Endothelial cell of umbilical vein (primary cell): ENCODE data around the gene SLC16A6. TPM values are rescaled to one million over a fixed set of nuclear protein-coding genes. Genes with fewer than 3 reads are reported as not detected.
"Not testable (repeated sequence)": the region's sequence is repeated elsewhere in the genome, so short reads cannot be mapped to it uniquely, and the experiment has no call there.

Experiments used
- BruUV-seq: library from RNA; stranded (reverse); fragments of 400-500 nt; replicated peaks from 2 replicates; lab custom pipeline; 2021; lab: Mats Ljungman, UMichigan
- CTCF ChIA-PET: fragments of 300-600, 350-600 bp; sonication (Branson Sonifier 250); formaldehyde crosslinking; loops from one replicate; lab custom pipeline; 2021; ENCODE audit warnings: antibody characterized with exemption, inconsistent platforms; lab: Charles Lee
- POLR2A ChIA-PET: fragments of 300-600, 350-600 bp; sonication (Branson Sonifier 250); formaldehyde crosslinking; loops from one replicate; lab custom pipeline; 2021; ENCODE audit warnings: antibody characterized with exemption, inconsistent platforms; lab: Charles Lee
- DNase-seq: peaks from one replicate; pipeline ENCODE4 v3.0.0-alpha.2; 2011; ENCODE audit warnings: low read depth, low spot score
- FAIRE-seq: peaks from 2 replicates; lab custom pipeline; 2011; peaks lifted over from hg19 to GRCh38; lab: Jason Lieb, UNC
- H2AFZ ChIP-seq: 2 replicates; pipeline ENCODE4 v1.6.0; 2012; ENCODE audit warnings: low read depth, low read length, control low read depth, inconsistent platforms
- H3K27ac ChIP-seq: 2 replicates; pipeline ENCODE4 v1.5.1; 2011; ENCODE audit warnings: low read depth, mild to moderate bottlenecking, control low read depth, low read length, moderate library complexity; ENCODE audit not compliant: insufficient read depth
- H3K27me3 ChIP-seq, 2 experiments: 2 replicates each; pipeline versions ENCODE4 v1.6.0 to v1.6.1; 2011; ENCODE audit warnings: low read length in 2 of 2, mixed read lengths in 1 of 2; ENCODE audit not compliant: control insufficient read depth in 2 of 2, insufficient read depth in 2 of 2
- H3K36me3 ChIP-seq, 2 experiments: 2 replicates in 1 of 2; 3 replicates in 1 of 2; pipeline ENCODE4 v1.5.1; 2011; ENCODE audit warnings: low read length in 2 of 2, mild to moderate bottlenecking in 1 of 2, moderate library complexity in 1 of 2; ENCODE audit not compliant: control insufficient read depth in 2 of 2, insufficient read depth in 2 of 2; ENCODE audit errors: extremely low read depth in 1 of 2
- H3K4me1 ChIP-seq: 3 replicates; pipeline ENCODE4 v1.5.1; 2011; ENCODE audit warnings: mild to moderate bottlenecking, low read length; ENCODE audit not compliant: control insufficient read depth, insufficient read depth; ENCODE audit errors: extremely low read depth
- H3K4me2 ChIP-seq: 2 replicates; pipeline ENCODE4 v1.6.1; 2011; ENCODE audit warnings: low read length, control low read depth, mixed read lengths; ENCODE audit not compliant: insufficient read depth
- H3K4me3 ChIP-seq, 3 experiments: fragments of 200-600 bp in 1 of 3; sonication (generic), shearing (Covaris generic) in 1 of 3; replicated peaks in 1 of 3; 2 replicates each; pipeline ENCODE4 v1.5.1; 2011 to 2016; ENCODE audit warnings: control low read depth in 3 of 3, low read length in 3 of 3, mild to moderate bottlenecking in 2 of 3, inconsistent platforms in 1 of 3, low read depth in 1 of 3, moderate library complexity in 1 of 3; ENCODE audit not compliant: insufficient read depth in 1 of 3
- H3K79me2 ChIP-seq: 2 replicates; pipeline ENCODE4 v1.6.0; 2012; ENCODE audit warnings: low read length, inconsistent platforms; ENCODE audit not compliant: control insufficient read depth, insufficient read depth
- H3K9ac ChIP-seq: replicated peaks from 2 replicates; pipeline ENCODE3; 2011; ENCODE audit warnings: low read length, control low read depth; ENCODE audit not compliant: insufficient read depth; ENCODE audit errors: extremely low read depth
- H3K9me1 ChIP-seq: replicated peaks from 3 replicates; pipeline ENCODE4 v1.6.0; 2011; ENCODE audit warnings: mild to moderate bottlenecking, low read length; ENCODE audit not compliant: control insufficient read depth, insufficient read depth; ENCODE audit errors: extremely low read depth
- H3K9me3 ChIP-seq: replicated peaks from 2 replicates; pipeline ENCODE4 v1.5.1; 2012; ENCODE audit warnings: low read length, inconsistent platforms; ENCODE audit not compliant: control insufficient read depth, insufficient read depth
- H4K20me1 ChIP-seq: replicated peaks from 2 replicates; pipeline ENCODE3; 2011; ENCODE audit warnings: mild to moderate bottlenecking, low read length; ENCODE audit not compliant: control insufficient read depth, insufficient read depth; ENCODE audit errors: extremely low read depth
- EZH2 ChIP-seq: IDR thresholded peaks from 2 replicates; pipeline ENCODE4 v1.6.1; 2012; ENCODE audit warnings: borderline replicate concordance, low read depth, mild to moderate bottlenecking, moderate library complexity, low read length, inconsistent platforms; ENCODE audit not compliant: severe bottlenecking
- FOS ChIP-seq: IDR thresholded peaks from 2 replicates; pipeline ENCODE4 v1.6.1; 2011; ENCODE audit warnings: mild to moderate bottlenecking, low read length, moderate library complexity, borderline replicate concordance; ENCODE audit not compliant: insufficient read depth
- GATA2 ChIP-seq: IDR thresholded peaks from 2 replicates; pipeline ENCODE4 v1.7.0; 2011; ENCODE audit warnings: low read depth, mild to moderate bottlenecking, moderate library complexity, mixed read lengths, low read length; ENCODE audit not compliant: insufficient read length, insufficient read depth
- JUN ChIP-seq: IDR thresholded peaks from 2 replicates; pipeline ENCODE4 v1.6.1; 2011; ENCODE audit warnings: borderline replicate concordance, low read depth; ENCODE audit not compliant: insufficient read length, insufficient read depth
- MYC ChIP-seq: IDR thresholded peaks from one replicate; pipeline ENCODE4 v1.6.1; 2011; ENCODE audit warnings: mild to moderate bottlenecking, low read depth, low read length
- POLR2A ChIP-seq: IDR thresholded peaks from 2 replicates; pipeline ENCODE4 v1.6.1; 2012; ENCODE audit warnings: low read depth, mild to moderate bottlenecking, control low read depth, low read length
- POLR2AphosphoS5 ChIP-seq: IDR thresholded peaks from 2 replicates; pipeline ENCODE4 v1.6.1; 2012; ENCODE audit warnings: low read depth, mild to moderate bottlenecking, control low read depth, low read length, moderate library complexity; ENCODE audit not compliant: insufficient read depth
- dilution Hi-C: fragments of 300-500 bp; cut with MboI; formaldehyde crosslinking; loops from one replicate; pipeline ENCODE4 v1.15.0; 2019; ENCODE audit warnings: low sequenced_read_pairs; ENCODE audit not compliant: extremely low pct_ligation_motif_present
- intact Hi-C: fragments of 100-400 bp; cut with micrococcal nuclease; formaldehyde crosslinking; loops from one replicate; pipeline ENCODE4 v1.10.0; 2022
- polyA plus RNA-seq, 4 experiments: library from polyadenylated mRNA; depleted of rRNA in 3 of 4; stranded (reverse) in 3 of 4; unstranded in 1 of 4; fragments of >200 nt; gene quantifications; 2 replicates each; pipeline versions ENCODE4 v1.2.1 to v1.2.3, GENCODE V29; 2011 to 2012; ENCODE audit warnings: missing spikeins in 1 of 4
- total RNA-seq: library from RNA; stranded (reverse); gene quantifications from 2 replicates; pipeline ENCODE4 v1.2.3, GENCODE V29; 2021
- TF ChIP-seq, protein P1 (sequence below): IDR thresholded peaks from 2 replicates; pipeline ENCODE4 v1.6.1; 2011; ENCODE audit not compliant: insufficient read depth, insufficient read length
- TF ChIP-seq, protein P2 (sequence below), 2 donors: IDR thresholded peaks; 1 replicate in 1 of 2; 2 replicates in 1 of 2; pipeline ENCODE4 v1.5.1; 2011; ENCODE audit warnings: low read length in 2 of 2, mild to moderate bottlenecking in 2 of 2, moderate library complexity in 2 of 2, control low read depth in 1 of 2, inconsistent platforms in 1 of 2, low read depth in 1 of 2; ENCODE audit not compliant: insufficient read depth in 1 of 2; ENCODE audit errors: extremely low read depth in 1 of 2

SLC16A6 gene
- total and polyA plus RNA-seq, 2 donors (not counting 3 experiments of a cell fraction or from before 2014, with no cell fraction given) = 0.65 to 0.91 TPM

DNA sequence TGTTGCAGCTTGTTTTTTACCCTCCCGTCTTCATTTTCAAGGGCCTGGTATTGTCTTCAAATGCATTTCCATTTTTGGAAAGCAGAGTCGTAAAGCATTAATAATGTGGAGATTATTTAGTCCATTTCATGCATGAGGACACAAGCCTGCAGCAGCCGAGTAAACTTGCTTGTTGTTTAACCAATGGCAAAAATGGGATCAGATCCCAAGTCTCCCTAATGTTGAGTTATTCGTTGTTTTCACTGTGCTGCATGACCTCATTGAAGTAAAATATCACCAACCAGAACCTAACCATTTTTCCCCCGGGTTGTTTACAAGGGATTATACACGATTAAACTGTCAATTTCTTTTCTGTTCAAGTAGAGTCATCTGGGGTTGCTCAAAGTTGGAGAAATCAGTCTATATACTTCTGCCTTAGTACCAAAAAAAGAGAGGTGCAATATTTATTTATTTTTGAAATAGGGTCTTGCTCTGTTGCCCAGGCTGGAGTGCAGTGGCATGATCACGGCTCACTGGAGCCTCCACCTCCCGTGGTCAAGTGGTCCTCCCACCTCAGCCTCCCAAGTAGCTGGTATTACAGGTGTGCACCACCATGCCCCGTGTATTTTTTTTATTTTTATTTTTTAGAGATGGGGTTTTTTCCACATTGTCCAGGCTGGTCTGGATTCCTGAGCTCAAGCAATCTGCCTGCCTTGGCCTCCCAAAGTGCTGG lies 30.7 kb downstream of the SLC16A6 start:
- Histone ChIP-seq H3K9ac (no peak overlapping the region), H4K20me1 (no peaks in the 10 kb centered on the region), H3K4me1 (peaks cover 18% of the 10 kb centered on the region), H3K9me1 (no peaks in the 10 kb centered on the region), H3K27ac (no peak overlapping the region), H2AFZ (no peak overlapping the region), H3K27me3 (no peaks in the 10 kb centered on the region), H3K9me3 (no peaks in the 10 kb centered on the region), H3K79me2 (no peaks in the 10 kb centered on the region), H3K4me2 (no peak overlapping the region), H3K4me3 (no peak overlapping the region), H3K36me3 (no peaks in the 10 kb centered on the region)
- FAIRE-seq (no peak), DNase-seq (no peak)
- TF ChIP-seq POLR2A (no peak), MYC (no peak), GATA2 (no peak), FOS (no peak), EZH2 (no peak), JUN (no peak), POLR2AphosphoS5 (no peak)
- TF ChIP-seq, protein P1, sequence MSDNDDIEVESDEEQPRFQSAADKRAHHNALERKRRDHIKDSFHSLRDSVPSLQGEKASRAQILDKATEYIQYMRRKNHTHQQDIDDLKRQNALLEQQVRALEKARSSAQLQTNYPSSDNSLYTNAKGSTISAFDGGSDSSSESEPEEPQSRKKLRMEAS = no peak
- TF ChIP-seq, protein P2, sequence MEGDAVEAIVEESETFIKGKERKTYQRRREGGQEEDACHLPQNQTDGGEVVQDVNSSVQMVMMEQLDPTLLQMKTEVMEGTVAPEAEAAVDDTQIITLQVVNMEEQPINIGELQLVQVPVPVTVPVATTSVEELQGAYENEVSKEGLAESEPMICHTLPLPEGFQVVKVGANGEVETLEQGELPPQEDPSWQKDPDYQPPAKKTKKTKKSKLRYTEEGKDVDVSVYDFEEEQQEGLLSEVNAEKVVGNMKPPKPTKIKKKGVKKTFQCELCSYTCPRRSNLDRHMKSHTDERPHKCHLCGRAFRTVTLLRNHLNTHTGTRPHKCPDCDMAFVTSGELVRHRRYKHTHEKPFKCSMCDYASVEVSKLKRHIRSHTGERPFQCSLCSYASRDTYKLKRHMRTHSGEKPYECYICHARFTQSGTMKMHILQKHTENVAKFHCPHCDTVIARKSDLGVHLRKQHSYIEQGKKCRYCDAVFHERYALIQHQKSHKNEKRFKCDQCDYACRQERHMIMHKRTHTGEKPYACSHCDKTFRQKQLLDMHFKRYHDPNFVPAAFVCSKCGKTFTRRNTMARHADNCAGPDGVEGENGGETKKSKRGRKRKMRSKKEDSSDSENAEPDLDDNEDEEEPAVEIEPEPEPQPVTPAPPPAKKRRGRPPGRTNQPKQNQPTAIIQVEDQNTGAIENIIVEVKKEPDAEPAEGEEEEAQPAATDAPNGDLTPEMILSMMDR (IDR thresholded peaks at IDR 0.05; ENCODE audit: extremely low read depth in 1 of 2, insufficient read depth in 1 of 2, low read depth in 1 of 2, low read length in 2 of 2) = no peak
- dilution Hi-C loops (no loop called here), intact Hi-C loops (loop anchor here (5.0 kb wide), 2 partner anchors 88 to 502 kb away; no protein-coding TSS in a partner anchor)
- CTCF ChIA-PET = interaction anchor here (1.1 to 6.1 kb wide), 4 partner anchors 139 to 203 kb away, joined by 3 to 143 read pairs (median 4); no protein-coding TSS in a partner anchor
- BruUV-seq = no TSS peak
- POLR2A ChIA-PET = no interaction called here

DNA sequence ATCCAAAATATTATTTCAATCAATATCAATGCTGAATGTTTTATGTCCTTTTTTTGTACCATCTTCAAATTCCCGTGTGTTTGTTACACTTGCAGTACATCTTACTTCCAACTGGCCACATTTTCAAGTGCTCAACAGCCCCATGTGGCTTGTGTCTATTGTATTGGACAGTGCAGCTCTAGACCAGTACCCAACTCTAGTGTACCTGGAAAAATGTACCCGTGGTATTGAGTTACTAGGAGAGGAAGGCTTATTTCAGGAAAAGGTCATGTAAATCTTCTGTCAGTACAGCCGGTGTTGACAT lies 31.3 kb downstream of the SLC16A6 start:
- Histone ChIP-seq H3K4me3 (peak overlapping the region in 1 of 3 experiments; percentile 28), H3K4me1 (peaks cover 20% of the 10 kb centered on the region), H3K4me2 (peak overlapping the region; percentile 55), H3K27ac (peak overlapping the region; percentile 53), H2AFZ (peak overlapping the region; percentile 33), H3K9ac (peak overlapping the region; percentile 23)
- TSS peak; percentile 22 for BruUV-seq
- H3K9me1 ChIP-seq, POLR2A ChIA-PET, DNase-seq, dilution Hi-C loops, H3K79me2 ChIP-seq, H4K20me1 ChIP-seq, H3K36me3 ChIP-seq, FAIRE-seq, H3K9me3 ChIP-seq, H3K27me3 ChIP-seq: not testable (repeated sequence)
- CTCF ChIA-PET = interaction anchor here (0.8 to 1.1 kb wide), 3 partner anchors 139 to 177 kb away, joined by 3 to 4 read pairs (median 3); no protein-coding TSS in a partner anchor
- intact Hi-C loops = loop anchor here (5.0 kb wide), 1 partner anchor 253 kb away; the partner anchor contains the start of gene PRKAR1A
